Endometrial microvascular endothelial cells (primary cell): ENCODE results near the gene UBE2G1. TPM values are rescaled to one million over a fixed set of nuclear protein-coding genes. Genes with fewer than 3 reads are reported as not detected.
"Not testable (repeated sequence)": the region's sequence is repeated elsewhere in the genome, so short reads cannot be mapped to it uniquely, and the experiment has no call there.

ENCODE experiments used
- in situ Hi-C: cut with HindIII; loops from 2 replicates; pipeline ENCODE4 v1.10.0; 2017; ENCODE audit warnings: low sequenced_read_pairs, low pct_unique_long_range_greater_than_20kb; ENCODE audit errors: inconsistent ontology term
- total RNA-seq: library from RNA; depleted of rRNA; stranded (reverse); fragments of >200 nt; gene quantifications from one replicate; pipeline ENCODE4 v1.2.3, GENCODE V29; 2015; ENCODE audit errors: inconsistent ontology term

UBE2G1 gene
- total RNA-seq, 1 donor from 2014 or later, result 66.5 TPM

- in situ Hi-C loops, result no loop called here
Measured at GRCh38 chr17:4263282-4264215, 102.9 kb downstream of the UBE2G1 start, which contains the start of gene ANKFY1. Gene ANKFY1, minus strand, starts transcription at chr17:4263979. Its CDS starts 38 bp downstream, at chr17:4263941.

DNA sequence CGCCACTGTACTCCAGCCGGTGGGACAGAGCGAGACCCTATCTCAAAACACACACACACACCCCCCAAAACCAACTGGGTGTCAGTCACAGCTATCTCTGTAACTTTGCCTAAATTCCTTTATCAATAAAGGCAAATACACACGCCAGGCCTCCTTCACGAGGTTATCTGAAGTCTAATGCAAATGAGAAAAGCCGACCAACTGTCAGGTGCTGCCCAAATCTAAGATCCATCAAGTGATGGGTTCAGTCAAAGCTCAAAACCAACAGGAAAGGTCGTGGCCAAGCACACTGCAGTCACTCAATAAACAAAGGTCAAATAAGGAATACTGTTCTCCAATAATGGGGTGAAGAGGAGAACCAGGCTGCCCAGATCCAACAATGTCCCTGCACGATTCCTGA is 103.8 kb downstream of the UBE2G1 start:
- in situ Hi-C loops, result no loop called here

DNA sequence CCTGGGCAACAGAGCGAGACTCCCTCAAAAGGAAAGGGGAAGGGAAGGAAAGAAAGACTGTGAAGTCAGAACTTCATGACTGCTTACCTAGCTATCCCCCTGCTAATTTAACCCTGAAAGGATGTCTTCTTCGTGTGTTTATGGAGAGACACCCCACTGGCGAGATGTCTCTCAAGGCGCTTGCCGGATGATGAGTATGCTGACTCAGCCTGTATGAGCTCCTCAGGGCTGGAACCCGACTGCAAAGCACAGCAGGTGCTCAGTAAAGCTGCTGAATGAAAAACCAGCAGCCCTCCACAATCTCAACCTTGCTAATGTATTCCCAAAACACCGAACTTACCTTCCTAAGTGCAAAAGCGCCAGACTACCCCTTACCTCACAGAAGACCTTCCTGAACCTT is 105.0 kb downstream of the UBE2G1 start:
- in situ Hi-C loops, result no loop called here

DNA sequence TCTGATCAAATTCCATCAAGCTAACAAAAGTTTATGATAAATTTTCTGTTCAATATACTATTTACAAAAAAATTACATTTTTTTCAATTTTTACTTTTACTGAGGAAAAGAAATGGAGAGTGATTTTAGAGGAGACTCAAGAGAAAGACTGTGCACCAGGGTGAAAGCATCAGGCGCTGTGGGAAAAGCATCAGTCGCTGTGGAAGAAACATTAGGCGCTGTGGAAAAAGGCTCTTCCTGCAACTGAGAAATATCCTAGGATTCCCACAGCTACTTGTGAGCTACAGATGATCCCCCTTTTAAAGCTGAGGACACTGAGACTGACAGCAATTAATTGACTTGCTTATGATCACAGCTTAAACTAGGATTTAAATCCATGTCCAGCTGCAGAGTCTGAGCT is 107.6 kb downstream of the UBE2G1 start:
- in situ Hi-C loops, result no loop called here

DNA sequence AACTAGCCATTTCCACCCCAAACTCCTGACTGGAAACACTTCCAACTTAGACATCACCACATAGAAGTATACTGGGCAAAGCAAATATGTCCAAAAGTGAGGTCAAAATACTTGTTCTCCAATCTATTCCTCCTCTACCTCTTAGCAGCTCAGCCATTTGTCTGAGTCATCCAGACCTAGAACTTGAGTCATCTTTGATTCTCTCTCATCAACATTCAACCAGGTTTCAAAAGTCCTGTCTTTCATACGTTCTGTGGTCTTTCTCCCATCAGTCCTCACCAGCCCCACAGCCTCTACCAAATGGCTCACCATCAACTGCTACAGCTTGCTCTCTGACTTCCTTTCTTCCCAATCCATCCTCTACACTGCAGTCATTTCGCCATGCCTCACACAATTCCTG is 109.5 kb downstream of the UBE2G1 start:
- in situ Hi-C loops, result no loop called here

- in situ Hi-C loops, result not testable (repeated sequence)
Measured at GRCh38 chr17:4255271-4255670, 111.2 kb downstream of the UBE2G1 start.

DNA sequence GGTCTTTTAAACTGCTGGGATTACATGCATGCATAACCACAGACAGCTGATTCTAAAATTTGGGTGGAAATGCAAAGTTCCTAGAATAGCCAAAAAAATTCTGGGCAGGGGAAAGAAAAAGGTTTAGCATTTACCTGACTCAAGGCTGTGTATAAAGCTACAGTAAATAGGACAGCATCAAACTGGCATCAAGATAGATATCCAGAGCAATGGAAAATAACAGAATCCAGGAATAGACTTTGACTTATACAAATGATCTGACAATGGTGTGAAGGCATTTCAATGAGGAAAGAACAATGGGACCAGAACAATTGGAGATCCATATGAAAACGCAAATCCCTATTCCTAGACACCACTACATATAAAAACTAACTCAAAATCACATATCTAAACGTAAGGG is 115.6 kb downstream of the UBE2G1 start:
- in situ Hi-C loops, result no loop called here

DNA sequence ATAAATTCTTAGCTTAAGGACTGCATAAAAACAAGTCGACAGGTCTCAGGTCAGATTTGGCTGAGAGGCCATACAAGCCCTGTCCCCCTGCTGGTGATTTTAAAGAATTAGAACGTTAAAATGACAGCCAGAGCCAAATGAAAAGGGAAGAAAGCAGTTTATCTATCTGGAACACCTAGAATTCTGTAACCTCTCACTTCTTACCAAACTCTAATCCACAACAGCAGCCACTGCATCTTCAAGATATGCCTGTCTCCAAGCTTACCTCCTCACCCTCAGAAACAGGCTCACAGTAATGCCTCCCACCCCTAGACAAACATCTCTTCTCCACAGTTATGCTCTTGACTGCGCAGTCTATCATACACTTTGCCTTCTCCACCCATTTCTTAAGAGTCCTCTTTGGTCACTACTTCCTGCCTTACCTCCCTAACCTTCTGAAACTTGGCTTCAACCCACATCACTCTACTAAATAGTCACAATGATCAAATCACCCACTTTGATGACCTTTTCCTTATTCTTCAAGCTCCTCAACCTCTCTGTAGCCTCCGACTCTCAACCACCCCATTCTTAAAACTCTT is 116.9 kb downstream of the UBE2G1 start:
- in situ Hi-C loops, result no loop called here

DNA sequence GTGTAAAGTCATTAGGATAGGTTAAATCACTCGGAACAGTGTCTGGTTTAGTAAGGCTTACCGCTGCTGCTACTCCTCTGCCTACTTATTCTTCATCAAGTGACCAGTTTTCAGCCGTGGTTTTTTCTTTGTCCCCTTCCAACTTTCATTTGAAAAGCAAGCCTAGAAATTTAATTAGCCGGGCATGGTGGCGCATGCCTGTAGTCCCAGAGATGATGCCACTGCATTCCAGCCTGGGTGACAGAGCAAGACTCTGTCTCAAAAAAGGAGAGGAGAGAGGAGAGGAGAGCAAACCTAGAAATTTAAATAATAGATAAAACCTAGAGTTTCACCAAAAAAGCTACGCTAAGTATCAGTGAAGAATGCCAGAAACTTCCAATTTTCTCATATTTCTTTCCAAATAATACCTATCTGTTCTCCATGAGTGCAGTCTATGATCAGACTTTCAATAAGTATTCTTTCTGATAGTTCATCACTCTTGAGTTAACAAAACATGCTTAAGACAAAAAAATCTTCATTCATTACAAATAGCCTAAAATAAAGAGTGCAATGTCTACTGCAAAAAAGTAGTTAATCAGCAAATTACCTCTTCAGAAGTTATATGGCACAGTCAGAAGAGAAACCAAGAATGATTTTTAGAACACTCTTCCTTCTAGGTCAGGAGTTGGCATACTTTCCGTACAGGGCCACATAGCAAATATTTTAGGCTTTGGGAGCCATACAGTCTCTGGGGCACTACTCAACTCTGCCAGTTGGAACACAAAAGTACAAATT is 117.8 kb downstream of the UBE2G1 start:
- in situ Hi-C loops, result no loop called here

GRCh38 chr17:4247971-4248388 is 118.5 kb downstream of the UBE2G1 start:
- in situ Hi-C loops, result no loop called here

DNA sequence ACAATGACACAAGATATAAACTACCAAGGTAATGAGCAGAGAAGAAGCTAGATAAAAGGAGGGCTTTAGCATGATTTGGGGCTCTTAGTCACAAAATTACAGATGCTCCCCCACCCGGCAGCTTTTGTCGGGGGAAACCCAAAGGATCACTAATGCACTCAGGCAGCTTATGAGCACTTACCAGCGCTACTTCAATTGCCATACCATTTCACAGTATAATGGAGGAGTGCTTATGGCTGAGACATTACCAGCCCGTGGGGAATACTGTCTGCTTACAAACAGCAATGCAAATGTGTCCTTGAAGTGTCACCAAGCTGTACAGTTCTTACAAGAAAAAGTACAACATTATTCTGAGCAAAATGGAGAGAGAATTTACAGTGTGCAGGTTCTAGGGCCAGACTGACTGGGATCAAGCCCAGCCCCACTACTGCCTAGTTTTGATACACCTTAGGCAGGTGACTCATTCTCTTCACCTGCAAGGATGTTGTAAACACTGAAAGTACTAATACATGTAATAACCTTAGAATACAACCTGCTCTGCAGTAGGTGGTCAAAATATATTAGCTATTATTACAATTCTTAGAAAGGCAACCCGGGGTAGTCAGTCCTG is 119.0 kb downstream of the UBE2G1 start:
- in situ Hi-C loops, result no loop called here

DNA sequence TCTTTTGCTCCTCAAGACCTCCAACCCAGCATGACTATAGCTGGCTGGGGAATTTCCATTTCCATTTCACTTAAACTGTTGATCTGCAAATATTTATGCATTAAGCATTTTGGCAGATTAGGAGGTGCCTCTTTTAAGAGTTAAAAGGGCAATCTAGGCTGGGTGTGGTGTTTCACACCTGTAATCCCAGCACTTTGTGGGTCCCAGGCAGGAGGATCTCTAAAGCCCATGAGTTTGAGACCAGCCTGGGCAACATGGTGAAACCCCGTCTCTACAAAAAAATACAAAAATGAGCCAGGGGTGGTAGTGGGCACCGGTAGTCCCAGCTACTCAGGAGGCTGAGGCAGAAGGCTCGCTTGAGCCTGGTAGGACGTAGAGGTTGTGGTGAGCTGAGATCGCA is 119.8 kb downstream of the UBE2G1 start:
- in situ Hi-C loops, result no loop called here

DNA sequence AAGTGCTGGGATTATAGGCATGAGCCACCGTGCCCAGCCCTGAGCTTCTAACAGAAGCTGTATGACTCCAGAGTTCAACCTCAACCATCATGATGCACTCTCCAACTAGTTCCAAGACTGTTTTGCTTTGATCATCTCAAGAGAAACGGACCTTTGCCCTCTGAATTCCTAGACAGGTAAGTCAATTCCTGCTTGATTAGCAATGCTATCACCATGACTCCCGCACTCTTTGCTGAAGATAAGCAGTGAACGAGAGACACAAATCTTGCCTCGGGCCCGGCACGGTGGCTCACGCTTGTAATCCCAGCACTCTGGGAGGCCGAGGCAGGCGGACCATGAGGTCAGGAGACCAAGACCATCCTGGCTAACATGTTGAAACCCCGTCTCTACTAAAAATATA is 124.9 kb downstream of the UBE2G1 start:
- in situ Hi-C loops, result no loop called here

- in situ Hi-C loops, result no loop called here
Measured at GRCh38 chr17:4236456-4236855, 130.0 kb downstream of the UBE2G1 start.

GRCh38 chr17:4235372-4236279 is 130.8 kb downstream of the UBE2G1 start:
- in situ Hi-C loops, result no loop called here

DNA sequence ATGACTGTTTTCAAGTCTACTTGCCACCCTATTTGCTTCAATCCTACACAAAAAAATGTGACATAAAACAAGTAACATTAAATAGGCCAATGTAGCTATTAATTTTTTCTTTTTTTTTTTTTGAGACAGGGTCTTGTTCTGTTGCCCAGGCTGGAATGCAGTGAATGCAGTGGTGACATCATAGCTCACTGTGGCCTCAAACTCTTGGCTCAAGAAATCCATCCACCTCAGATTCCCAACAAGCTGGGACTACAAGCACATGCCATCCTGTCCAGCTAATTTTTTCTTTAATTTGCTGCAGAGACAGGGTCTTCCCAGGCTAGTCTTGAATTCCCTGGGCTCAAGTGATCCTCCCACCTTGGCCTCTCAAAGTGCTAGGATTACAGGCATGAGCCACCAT is 132.1 kb downstream of the UBE2G1 start:
- in situ Hi-C loops, result no loop called here

- in situ Hi-C loops, result no loop called here
Measured at GRCh38 chr17:4233668-4234258, 132.7 kb downstream of the UBE2G1 start.
